B cell (primary cell): ENCODE data around the gene FAF1. TPM values are rescaled to one million over a fixed set of nuclear protein-coding genes. Genes with fewer than 3 reads are reported as not detected.

Experiments
- ATAC-seq: fragments of 200-7000 bp; cut with Tn5 transposase; one replicate; pipeline ENCODE4 v1.10.0; 2021; ENCODE audit warnings: low read depth, mild to moderate bottlenecking, moderate number of reproducible peaks, moderate library complexity
- CTCF ChIA-PET: fragments of 350-600 bp; sonication (Branson Sonifier 250); formaldehyde crosslinking; loops from one replicate; lab custom pipeline; 2021; ENCODE audit warnings: antibody characterized with exemption, inconsistent platforms; lab: Charles Lee
- POLR2A ChIA-PET: fragments of 350-600 bp; sonication (Branson Sonifier 250); formaldehyde crosslinking; loops from one replicate; lab custom pipeline; 2021; ENCODE audit warnings: antibody characterized with exemption; lab: Charles Lee
- DNase-seq: peaks from one replicate; pipeline ENCODE4 v3.0.0; 2013
- H2AFZ ChIP-seq: 2 replicates; pipeline ENCODE4 v1.6.1; 2012; ENCODE audit warnings: mild to moderate bottlenecking, low read depth, low read length; ENCODE audit not compliant: insufficient read depth, poor library complexity, severe bottlenecking
- H3K27ac ChIP-seq, 2 donors: 1 replicate in 1 of 2; 2 replicates in 1 of 2; pipeline ENCODE4 v1.5.1; 2012 to 2013; ENCODE audit warnings: low read length in 2 of 2, mild to moderate bottlenecking in 2 of 2, moderate library complexity in 1 of 2
- H3K27me3 ChIP-seq, 4 experiments: fragments of 200-600 bp in 1 of 4; sonication (generic) in 1 of 4; replicated peaks in 1 of 4; 1 replicate in 2 of 4; 2 replicates in 2 of 4; pipeline versions ENCODE4 v1.6.1 to v1.7.0; 2013 to 2016; ENCODE audit warnings: low read length in 3 of 4, mild to moderate bottlenecking in 2 of 4, mixed read lengths in 1 of 4, moderate library complexity in 1 of 4; ENCODE audit not compliant: insufficient read depth in 4 of 4, control insufficient read depth in 3 of 4; ENCODE audit errors: control extremely low read depth in 1 of 4
- H3K36me3 ChIP-seq, 2 experiments: replicated peaks in 1 of 2; 1 replicate in 1 of 2; 2 replicates in 1 of 2; pipeline versions ENCODE4 v1.6.1 to v1.7.1; 2013; ENCODE audit warnings: low read length in 1 of 2; ENCODE audit not compliant: insufficient read depth in 2 of 2, control insufficient read depth in 1 of 2; ENCODE audit errors: control extremely low read depth in 1 of 2, extremely low read depth in 1 of 2
- H3K4me1 ChIP-seq, 2 donors: fragments of 200-600 bp in 1 of 2; sonication (generic) in 1 of 2; 1 replicate in 1 of 2; 2 replicates in 1 of 2; pipeline versions ENCODE4 v1.5.1 to v1.6.1; 2013 to 2017; ENCODE audit warnings: low read length in 2 of 2; ENCODE audit not compliant: control insufficient read depth in 2 of 2, insufficient read depth in 2 of 2
- H3K4me2 ChIP-seq: replicated peaks from 2 replicates; pipeline ENCODE3; 2012; ENCODE audit warnings: mild to moderate bottlenecking, low read depth, low read length; ENCODE audit not compliant: poor library complexity, severe bottlenecking
- H3K4me3 ChIP-seq, 5 experiments: fragments of 200-600 bp in 1 of 5; sonication (generic) in 1 of 5; 1 replicate in 3 of 5; 2 replicates in 2 of 5; pipeline versions ENCODE4 v1.5.1 to v1.7.0; 2011 to 2016; ENCODE audit warnings: low read length in 4 of 5, mild to moderate bottlenecking in 4 of 5, low read depth in 2 of 5, control low read depth in 1 of 5, moderate library complexity in 1 of 5; ENCODE audit not compliant: insufficient read depth in 1 of 5; ENCODE audit errors: control extremely low read depth in 1 of 5, extremely low read depth in 1 of 5
- H3K79me2 ChIP-seq: fragments of 200-600 bp; sonication (generic); one replicate; pipeline ENCODE4 v1.6.0; 2016; ENCODE audit warnings: low read length; ENCODE audit not compliant: control insufficient read depth, insufficient read depth
- H3K9ac ChIP-seq: fragments of 200-600 bp; sonication (generic); 2 replicates; pipeline ENCODE4 v1.6.1; 2017; ENCODE audit warnings: mild to moderate bottlenecking, low read length, moderate library complexity
- H3K9me3 ChIP-seq, 3 donors: one replicate each; pipeline versions ENCODE4 v1.6.1 to v1.7.1; 2013; ENCODE audit warnings: low read length in 2 of 3; ENCODE audit not compliant: control insufficient read depth in 2 of 3, insufficient read depth in 1 of 3; ENCODE audit errors: control extremely low read depth in 1 of 3
- H4K20me1 ChIP-seq: 2 replicates; pipeline ENCODE4 v1.6.0; 2012; ENCODE audit warnings: mild to moderate bottlenecking, low read length; ENCODE audit not compliant: insufficient read depth, control insufficient read depth, poor library complexity, severe bottlenecking
- H3K27ac Mint-ChIP-seq: one replicate; pipeline ENCODE4 v1.8.0; 2021; ENCODE audit warnings: mixed read lengths
- H3K27me3 Mint-ChIP-seq: one replicate; pipeline ENCODE4 v1.8.0; 2021; ENCODE audit warnings: mixed read lengths
- H3K4me1 Mint-ChIP-seq: one replicate; pipeline ENCODE4 v1.8.0; 2021; ENCODE audit warnings: mixed read lengths
- H3K4me3 Mint-ChIP-seq: one replicate; pipeline ENCODE4 v1.8.0; 2021; ENCODE audit warnings: mixed read lengths
- H3K9me3 Mint-ChIP-seq: one replicate; pipeline ENCODE4 v1.8.0; 2022; ENCODE audit warnings: mixed read lengths; ENCODE audit not compliant: insufficient read depth
- CTCF ChIP-seq: fragments of 200-600 bp; IDR thresholded peaks from one replicate; pipeline ENCODE4 v1.8.0; 2022; ENCODE audit warnings: antibody characterized with exemption, mild to moderate bottlenecking
- EZH2 ChIP-seq: IDR thresholded peaks from 2 replicates; pipeline ENCODE4 v1.6.1; 2012; ENCODE audit warnings: borderline replicate concordance, low read depth, mild to moderate bottlenecking, moderate library complexity, low read length; ENCODE audit not compliant: insufficient read depth, poor library complexity, severe bottlenecking
- WGBS: methylation state at CpG from one replicate; pipeline ENCODE4 v1.1.5; 2013; ENCODE audit warnings: missing lambda C conversion rate; ENCODE audit not compliant: insufficient coverage; 5-methylcytosine and 5-hydroxymethylcytosine counted together
- intact Hi-C: fragments of 100-400 bp; cut with micrococcal nuclease; formaldehyde crosslinking; loops from one replicate; pipeline ENCODE4 v1.10.0; 2022
- polyA plus RNA-seq: library from polyadenylated mRNA; depleted of rRNA; stranded (reverse); fragments of >200 nt; gene quantifications from 2 replicates; pipeline ENCODE4 v1.2.3, GENCODE V29; 2012
- total RNA-seq, 2 donors: library from RNA; stranded (reverse); fragments of 120-200 nt in 1 of 2; gene quantifications; 1 replicate in 1 of 2; 2 replicates in 1 of 2; pipeline versions ENCODE4 v1.2.3 to v1.2.4, GENCODE V29; 2013 to 2022

Gene FAF1
- total and polyA plus RNA-seq, 2 donors (not counting 1 experiment from before 2014, with no cell fraction given) = 10.1 to 58.4 TPM

- Histone ChIP-seq H2AFZ (no peak overlapping the region), H3K4me3 (no peak overlapping the region), H3K9me3 (no peaks in the 10 kb centered on the region), H3K9ac (no peak overlapping the region), H3K79me2 (no peaks in the 10 kb centered on the region), H3K36me3 (peaks cover 2 to 5% of the 10 kb centered on the region in 2 experiments), H3K27ac (no peak overlapping the region), H3K4me1 (no peaks in the 10 kb centered on the region), H4K20me1 (no peaks in the 10 kb centered on the region), H3K27me3 (no peaks in the 10 kb centered on the region), H3K4me2 (no peak overlapping the region)
- intact Hi-C loops = no loop called here
- ATAC-seq (no peak), DNase-seq (no peak)
- POLR2A ChIA-PET = no interaction called here
- H3K27me3 Mint-ChIP-seq = no peaks in the 10 kb centered on the region
- no peaks in the 10 kb centered on the region for H3K4me1 Mint-ChIP-seq
- H3K9me3 Mint-ChIP-seq = no peaks in the 10 kb centered on the region
- H3K4me3 Mint-ChIP-seq = no peak overlapping the region
- H3K27ac Mint-ChIP-seq = no peak overlapping the region
- CTCF ChIA-PET = no interaction called here
- TF ChIP-seq EZH2 (no peak), CTCF (no peak)
- WGBS = 95% methylated on average over 2 of the region's 2 CpGs
Observed at GRCh38 chr1:50646526-50646925, 313.5 kb downstream of the FAF1 start.

GRCh38 chr1:50645139-50645538, 314.9 kb downstream of the FAF1 start:
- no peak overlapping the region for H3K9ac ChIP-seq
- H3K27me3 Mint-ChIP-seq = no peaks in the 10 kb centered on the region

More at GRCh38 chr1:50645139-50645538, 314.9 kb downstream of the FAF1 start:
- WGBS = 100% methylated on average over 1 of the region's 1 CpG
- intact Hi-C loops = no loop called here
- Mint-ChIP-seq H3K4me1 (no peaks in the 10 kb centered on the region), H3K4me3 (no peak overlapping the region), H3K27ac (no peak overlapping the region), H3K9me3 (no peaks in the 10 kb centered on the region)
- Histone ChIP-seq H3K27me3 (no peaks in the 10 kb centered on the region), H3K4me3 (no peak overlapping the region), H2AFZ (no peak overlapping the region), H3K36me3 (peaks cover 3 to 5% of the 10 kb centered on the region in 2 experiments), H3K9me3 (no peaks in the 10 kb centered on the region), H3K4me1 (no peaks in the 10 kb centered on the region), H3K79me2 (no peaks in the 10 kb centered on the region), H3K4me2 (no peak overlapping the region), H3K27ac (no peak overlapping the region), H4K20me1 (no peaks in the 10 kb centered on the region)
- ChIA-PET POLR2A (no interaction called here), CTCF (no interaction called here)
- ATAC-seq (no peak), DNase-seq (no peak)
- TF ChIP-seq EZH2 (no peak), CTCF (no peak)
